ENCODE data around the gene DOCK1.

DOCK1 gene

DNA sequence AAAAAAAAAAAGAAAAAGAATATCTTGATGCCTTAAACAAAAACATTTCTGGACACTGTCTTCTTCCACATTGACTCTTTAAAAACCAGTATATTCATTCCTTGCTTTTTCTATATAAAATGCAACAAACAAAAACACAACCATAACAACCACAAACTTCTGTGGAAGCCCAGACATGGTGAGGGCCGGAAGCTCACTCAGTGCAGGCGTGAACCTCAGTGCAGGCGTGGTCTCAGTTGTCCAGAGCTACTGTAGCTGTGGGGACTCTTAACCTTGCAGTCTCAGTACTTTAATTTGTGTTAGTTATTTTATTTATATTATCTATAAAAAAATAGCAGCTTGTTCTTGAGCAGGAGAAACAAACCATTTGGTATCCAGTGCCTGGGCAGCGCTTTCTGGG is 131.8 kb downstream of the DOCK1 start:
- no peak for DNase-seq (ENCODE audit: low spot score)

DNA sequence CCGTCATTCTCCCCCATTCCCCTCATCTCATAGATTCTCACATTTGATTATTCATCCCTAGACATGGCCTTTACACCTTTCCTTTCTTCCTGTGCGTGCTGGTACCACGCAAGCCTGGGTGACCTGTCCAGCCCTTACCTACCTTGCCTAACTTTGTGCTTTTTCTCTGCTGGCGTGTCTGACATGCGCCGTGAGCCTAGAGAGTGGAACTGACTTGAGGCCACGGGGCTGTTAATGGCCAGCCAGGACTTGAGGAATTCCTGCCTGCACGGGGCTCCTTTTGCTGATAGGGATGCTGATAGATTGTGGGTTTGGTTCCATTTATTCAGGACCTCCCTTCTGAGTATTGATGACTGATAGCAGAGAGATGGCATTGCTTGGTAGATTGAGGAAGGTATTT is 134.2 kb downstream of the DOCK1 start:
- no peak for DNase-seq (ENCODE audit: low spot score)

DNA sequence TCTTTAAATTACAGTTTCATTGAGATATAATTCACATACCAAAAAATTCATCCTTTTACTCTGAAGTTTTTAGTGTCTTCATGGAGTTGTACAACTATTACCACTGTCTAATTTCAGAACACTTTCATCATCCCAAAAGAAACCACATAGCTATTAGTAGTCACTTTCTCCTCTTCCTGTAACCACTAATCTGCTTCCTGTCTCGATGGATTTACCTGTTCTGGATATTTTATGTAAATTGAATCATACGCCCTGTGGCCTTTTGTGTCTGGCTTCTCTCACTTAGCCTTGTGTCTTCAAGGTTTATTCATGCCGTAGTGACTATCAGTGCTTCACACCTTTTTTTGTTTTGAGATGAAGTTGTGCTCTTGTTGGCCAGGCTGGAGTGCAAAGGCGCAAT is 135.5 kb downstream of the DOCK1 start:
- no peak for DNase-seq (ENCODE audit: low spot score)

DNA sequence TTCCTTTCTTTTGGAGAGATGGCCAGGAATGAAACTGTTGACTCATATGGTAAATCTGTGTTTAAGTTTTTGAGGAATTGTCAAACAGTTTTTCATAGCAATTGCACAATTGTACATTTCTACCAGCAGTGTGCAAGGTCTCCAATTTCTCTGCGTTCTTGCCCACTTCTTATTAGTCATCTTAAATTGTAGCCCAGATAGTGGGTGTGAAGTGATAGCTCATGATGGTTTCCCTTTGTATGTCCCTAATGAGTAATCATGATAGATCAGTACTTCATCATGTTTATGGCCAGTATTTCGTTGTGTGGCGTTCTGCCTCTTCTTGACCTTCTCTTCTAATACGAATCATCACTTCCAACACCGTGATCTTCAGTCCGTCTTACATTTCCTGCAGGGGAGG is 136.3 kb downstream of the DOCK1 start:
- DNase-seq (ENCODE audit: low spot score), result peak; percentile 86

DNA sequence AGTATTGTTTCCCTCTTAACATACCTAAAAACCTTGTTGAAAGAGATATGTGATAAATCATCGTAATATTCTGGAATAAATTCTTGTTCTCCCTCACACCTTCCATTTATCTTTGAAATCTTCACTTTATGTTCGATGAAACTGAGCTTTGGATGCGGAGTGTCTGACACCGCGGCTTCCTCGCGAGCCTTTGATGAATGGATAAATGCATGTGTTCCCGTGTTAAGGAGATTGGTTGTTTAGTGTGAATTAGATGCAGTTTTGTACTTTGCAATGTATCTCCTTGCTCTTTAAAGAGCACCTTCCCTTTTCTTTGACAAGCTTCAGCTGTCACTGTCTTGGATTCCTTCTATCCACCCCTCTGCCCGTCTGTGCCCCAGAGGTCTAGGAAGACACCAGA is 138.1 kb downstream of the DOCK1 start:
- DNase-seq (ENCODE audit: low spot score), result no peak

DNA sequence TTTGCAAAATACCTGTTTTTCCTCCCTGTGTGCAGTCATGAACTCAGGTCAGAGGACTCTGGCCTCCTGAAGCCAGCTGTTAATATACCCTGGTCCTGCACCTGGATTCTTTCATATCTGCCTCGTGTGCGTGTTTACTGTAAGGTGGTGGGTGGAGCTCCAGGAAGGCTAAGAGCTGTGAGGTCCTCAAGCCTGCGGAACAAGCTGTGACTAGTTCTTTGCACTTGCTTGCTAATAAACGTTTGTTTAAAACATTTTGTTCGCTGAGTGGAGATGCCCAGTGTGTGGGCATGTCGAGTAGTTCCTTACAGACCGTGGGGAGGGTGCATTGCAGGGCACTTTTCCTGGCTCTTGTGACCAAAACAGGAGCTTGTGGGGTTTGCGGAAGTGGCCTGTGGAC is 139.0 kb downstream of the DOCK1 start:
- DNase-seq (ENCODE audit: low spot score), result no peak

DNA sequence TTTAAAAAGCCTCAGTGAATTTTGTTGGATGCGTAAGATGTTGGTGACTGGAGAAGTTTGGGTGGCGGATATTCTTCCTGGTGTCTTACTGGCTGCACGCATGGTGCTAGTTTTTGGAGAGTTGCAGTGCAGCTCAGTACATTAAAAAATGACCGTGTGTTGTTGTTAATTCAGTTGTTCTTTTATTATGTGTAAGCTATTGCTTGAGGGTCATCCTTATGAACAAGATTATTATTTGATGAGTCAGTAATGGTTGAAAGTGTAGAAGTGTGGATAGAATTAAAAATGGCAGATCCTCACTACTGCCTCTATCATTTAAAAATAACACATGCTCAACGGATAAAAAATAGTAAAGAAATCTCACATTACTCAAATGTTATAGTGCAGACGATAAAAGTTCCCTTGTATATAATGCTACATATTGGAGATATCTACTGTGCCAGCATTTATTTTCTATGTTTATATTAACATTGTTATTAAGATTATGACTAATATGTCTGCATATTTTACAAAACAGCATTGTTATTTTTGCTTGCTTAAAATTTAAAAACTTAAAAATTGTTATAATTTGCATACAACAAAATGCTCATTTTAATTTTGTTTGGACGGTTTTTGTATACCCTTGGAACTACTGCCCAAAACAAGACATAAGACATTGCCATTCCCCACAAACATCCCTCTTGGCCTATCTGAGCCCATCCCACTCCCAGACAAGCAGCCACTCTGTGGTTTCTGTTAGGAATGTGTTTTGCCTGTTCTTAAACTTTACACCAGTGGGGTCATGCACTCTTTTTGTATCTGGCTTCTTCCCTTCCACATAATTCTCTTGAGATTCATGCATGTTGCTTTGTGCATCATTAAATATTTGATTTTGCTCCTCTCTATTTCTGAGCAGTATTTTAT is 142.0 kb downstream of the DOCK1 start:
- DNase-seq (ENCODE audit: low spot score), result peak; percentile 31

DNA sequence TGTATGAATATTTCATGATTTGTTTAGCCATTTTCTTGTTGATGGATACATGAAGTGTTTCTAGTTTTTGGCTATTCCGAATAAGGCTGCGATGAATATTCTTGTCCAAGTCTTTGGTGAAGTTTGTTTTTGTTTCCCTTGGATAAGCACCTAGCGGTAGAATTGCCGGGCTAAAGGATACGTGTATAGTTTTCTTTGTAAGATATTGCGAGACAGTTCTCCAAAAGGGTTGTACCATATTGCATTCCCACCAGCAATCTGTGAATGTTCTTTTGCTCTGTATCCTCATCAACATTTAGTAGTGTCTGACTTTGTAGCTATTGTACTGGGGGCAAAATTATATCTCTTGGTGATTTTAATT is 142.6 kb downstream of the DOCK1 start:
- DNase-seq (ENCODE audit: low spot score), result no peak

DNA sequence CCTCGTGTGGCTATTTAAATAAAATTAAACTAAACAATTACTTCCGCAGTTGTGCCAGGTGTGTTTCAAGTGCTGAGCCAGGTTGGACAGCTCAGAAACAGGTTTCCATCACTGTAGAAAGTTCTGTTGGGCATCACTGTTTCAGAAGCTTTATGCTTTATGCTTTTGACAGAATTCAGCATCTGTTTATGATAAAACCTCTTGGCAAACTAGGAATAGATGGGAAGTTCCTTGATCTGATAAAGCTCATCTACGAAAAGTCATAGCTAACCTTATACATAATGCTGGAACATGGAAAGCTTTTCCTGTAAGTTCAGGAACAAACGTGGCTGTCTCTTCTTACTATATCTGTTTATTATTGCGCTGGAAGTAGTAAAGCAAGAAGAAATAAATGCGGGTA is 143.4 kb downstream of the DOCK1 start:
- no peak for DNase-seq (ENCODE audit: low spot score)

DNA sequence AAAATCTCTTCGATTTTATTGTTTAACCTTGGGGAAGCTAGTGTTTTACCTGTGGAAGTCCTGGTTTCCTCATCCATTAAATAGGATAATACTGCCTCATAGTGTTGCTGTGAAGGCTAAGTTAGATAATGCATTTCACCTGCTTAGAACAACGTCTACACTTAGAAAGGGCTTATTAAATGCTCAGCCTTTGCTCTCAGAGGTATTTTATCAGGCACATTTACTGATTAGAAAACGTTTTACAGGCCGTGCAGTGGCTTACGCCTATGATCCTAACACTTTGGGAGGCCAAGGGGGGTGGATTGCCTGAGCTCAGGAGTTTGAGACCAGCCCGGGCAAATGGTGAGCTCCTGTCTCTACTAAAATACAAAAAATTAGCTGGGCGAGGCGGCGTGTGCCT is 146.8 kb downstream of the DOCK1 start:
- no peak for DNase-seq (ENCODE audit: low spot score)

DNA sequence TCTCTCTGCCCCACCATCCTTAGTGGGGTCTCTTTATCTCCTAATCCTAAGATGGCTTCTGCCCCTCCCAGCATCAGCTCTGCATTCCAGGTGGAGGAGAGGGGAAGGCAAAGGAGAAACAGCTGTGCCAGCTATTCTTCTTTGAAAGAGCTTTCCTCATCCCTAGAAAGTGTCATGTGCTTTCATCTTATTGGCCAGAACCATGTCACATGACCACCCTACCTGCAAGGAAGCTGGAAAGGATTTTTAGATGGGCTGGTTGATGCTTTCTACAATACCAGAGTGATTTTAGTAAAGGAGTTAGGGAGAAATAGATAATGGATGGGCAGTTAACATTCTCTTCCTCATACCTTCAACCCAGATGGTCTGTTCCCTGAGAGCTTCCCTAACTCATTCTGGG is 150.0 kb downstream of the DOCK1 start:
- no peak for DNase-seq (ENCODE audit: low spot score)

DNA sequence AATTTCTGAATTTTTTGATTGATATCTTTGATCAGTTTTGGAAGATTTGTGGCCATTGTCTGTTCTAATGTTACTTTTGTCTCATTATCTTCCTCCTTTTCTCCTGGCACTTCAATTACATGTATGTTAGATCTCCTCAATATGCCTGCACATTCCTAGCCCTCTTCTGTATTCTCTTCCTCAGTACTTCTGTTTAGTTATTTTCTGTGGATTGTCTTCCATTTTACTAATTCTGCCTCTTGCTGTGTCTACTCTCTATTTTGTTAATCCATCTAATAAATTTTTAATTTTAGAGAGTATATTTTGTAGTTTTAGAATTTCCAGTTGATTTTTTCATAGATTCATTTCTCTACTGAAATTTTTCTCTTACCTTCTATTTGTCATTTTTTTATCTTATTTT is 154.1 kb downstream of the DOCK1 start:
- DNase-seq (ENCODE audit: low spot score), result no peak

DNA sequence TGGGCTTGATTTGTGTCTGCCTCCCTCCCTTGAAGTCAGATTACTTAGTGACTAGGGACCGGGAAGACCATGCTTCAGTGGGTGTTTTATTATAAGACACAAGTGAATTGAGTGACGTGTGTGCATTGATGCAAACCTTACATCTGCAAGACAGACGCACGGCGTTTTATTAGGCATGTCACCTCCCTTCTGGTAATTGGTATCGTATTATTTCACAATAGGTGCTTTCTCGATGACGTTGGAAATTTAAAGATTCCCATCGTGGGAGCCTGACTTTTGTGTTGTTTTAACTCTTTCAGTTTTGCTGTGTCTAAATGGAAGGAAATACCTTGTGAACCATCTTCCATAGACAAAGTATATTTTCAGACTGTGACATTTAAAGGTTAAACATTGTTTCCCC is 158.5 kb downstream of the DOCK1 start:
- no peak for DNase-seq (ENCODE audit: low spot score)

DNA sequence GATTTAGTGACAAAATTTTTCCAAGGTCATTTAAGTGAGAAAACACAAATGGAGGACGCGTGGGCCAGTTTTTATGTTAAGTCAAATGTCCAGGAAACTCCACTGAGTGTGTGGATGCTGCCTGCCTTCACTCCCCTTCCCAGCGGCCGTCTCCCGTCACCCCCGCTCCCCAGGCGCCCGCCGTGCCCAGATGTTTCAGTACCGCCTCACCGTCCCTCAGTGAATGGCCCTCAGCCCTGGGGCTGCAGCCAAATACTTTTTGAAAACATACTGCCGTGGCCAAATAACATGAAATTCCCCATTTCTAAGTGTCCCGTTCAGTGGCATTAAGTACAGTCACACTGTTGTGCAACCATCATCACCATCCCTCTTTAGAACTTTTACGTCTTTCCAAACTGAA is 159.2 kb downstream of the DOCK1 start:
- DNase-seq (ENCODE audit: low spot score), result no peak

DNA sequence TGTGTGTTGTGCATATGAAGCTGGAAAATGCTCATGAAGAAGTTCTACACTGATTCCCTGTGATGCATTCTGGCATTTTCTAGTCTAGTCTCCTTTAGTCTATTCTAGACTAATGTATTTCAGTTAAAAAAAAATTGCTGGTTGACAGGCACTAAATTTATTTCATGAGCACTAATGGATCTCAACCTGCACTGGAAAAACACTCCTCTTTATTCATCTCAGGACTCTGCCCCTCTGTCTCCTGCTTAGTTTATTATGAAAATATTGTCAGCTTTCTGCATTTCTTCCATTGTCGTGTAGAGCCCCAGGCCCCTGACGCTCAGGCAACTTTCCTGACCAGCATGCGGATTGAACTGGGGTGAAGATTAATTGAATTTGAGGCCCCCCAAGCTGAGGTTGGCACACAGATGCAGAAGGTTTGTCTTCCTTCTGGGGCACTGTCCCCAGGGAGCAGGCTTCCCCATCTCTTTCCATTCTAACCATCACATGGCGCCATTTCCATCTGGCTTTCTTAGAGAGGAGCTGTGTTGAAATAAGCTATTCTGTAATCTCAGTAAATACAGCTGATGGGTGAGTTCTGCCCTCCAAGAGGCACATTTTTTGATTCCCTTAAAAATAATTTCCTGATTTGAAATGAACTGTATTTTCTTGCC is 162.4 kb downstream of the DOCK1 start:
- DNase-seq (ENCODE audit: low spot score), result no peak

DNA sequence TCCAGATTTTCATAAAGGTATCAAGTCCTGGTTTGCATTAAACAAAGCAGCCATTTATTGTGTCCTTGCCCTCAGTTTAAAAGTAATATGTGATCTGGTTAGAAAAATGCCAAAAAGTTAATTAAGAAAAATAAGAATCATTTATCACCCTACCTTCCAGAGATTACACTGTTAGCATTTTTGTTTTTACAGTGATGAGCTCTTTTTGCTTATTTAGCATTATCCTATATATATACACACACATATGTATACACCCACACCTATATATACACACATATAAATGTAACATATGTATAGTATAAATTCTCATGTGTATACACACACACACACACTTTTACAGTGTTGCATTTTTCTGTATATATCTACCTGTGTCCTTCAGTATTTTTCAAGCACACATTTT is 163.3 kb downstream of the DOCK1 start:
- no peak for DNase-seq (ENCODE audit: low spot score)

DNA sequence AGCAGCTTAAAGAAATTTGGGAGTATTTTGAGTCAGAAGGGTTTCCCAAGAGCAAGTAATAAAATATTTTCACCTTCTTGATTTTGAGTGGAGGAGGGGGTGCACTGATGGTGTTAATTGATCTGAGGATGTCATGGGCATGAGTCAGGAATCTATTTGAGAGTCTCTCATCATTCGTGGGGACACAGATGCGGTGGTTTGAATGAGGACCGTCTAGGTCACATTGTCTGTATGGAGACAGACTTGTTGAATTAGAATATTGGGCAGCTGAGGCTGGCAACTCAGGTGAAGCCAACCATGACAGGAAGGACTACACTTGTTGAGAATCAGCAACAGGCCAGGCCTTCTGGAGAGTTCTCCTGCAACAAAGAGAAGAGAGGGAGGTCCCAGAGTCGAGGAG is 164.2 kb downstream of the DOCK1 start:
- DNase-seq (ENCODE audit: low spot score), result no peak

DNA sequence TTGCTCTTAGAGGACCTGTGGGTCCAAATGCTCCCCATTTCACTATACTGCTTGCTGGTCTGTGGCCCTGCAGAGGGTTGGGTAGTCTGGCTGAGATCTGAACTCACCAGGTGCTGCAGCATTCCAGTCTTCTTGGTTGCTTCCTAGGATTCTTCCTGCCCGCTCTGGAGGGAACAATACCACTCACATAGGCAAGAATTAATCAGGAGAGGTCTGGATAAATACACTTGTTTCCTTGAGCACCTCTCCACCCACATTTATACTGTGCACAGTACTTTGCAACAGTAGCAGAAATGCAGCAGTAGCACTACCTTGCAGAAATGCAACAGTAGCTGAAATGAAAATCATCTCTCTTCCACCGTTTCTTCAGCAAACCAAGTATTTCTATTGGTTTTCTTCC is 165.9 kb downstream of the DOCK1 start:
- DNase-seq (ENCODE audit: low spot score), result no peak

DNA sequence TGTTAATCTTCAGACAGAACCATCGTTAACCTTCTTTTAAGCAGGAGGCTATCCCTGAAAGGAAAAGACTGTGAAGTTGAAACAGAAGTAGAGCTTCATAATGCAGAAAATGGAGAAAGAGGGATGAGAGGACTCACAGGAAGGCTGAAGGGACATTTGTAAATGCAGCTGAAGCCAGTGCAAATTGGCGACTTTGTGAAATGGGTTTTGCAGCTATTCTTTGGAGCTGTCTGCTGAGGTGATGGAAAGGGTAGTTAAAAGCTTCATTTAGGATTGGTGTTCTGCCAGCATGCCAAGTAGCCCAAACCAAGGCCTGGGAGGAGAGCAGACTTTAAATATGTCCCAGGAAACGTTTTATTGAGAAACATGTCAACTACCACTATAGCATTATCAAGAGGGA is 168.4 kb downstream of the DOCK1 start:
- DNase-seq (ENCODE audit: low spot score), result no peak

DNA sequence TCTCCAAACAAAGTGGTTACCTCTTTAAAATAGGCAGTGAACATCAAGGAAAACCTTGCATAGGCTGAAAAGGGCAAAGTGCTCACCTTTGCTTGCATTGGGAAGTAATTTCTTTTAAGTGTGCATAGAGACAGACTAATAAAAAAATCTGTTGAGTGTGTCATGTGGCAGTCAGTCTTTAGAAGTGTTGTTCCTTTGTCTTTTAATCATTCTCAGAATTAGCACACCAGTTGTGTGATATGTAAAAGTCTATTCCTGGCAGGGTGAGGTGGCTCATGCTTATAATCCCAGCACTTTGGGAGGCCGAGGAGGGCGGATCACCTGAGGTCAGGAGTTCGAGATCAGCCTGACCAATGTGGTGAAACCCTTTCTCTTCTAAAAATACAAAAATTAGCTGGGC is 174.2 kb downstream of the DOCK1 start:
- DNase-seq (ENCODE audit: low spot score), result no peak

DNA sequence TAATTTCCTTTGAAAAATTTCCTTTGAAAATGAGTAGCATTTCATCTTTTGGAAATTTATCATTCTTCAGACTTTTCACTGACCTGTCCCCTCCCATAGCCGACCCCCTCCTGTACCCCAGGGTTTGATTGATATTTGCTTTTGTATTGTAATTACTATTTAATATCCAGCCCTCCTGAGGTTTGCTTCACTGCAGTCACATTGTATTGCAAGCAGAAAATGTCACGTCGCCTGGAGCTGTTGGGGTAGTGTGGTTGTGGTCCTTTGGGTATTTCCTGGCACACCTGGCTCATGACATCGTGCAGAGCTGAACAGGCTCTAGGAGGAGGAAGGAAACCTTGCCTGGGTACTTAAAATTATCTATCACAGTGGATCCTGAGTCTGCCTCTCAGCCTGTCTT is 175.1 kb downstream of the DOCK1 start:
- no peak for DNase-seq (ENCODE audit: low spot score)

DNA sequence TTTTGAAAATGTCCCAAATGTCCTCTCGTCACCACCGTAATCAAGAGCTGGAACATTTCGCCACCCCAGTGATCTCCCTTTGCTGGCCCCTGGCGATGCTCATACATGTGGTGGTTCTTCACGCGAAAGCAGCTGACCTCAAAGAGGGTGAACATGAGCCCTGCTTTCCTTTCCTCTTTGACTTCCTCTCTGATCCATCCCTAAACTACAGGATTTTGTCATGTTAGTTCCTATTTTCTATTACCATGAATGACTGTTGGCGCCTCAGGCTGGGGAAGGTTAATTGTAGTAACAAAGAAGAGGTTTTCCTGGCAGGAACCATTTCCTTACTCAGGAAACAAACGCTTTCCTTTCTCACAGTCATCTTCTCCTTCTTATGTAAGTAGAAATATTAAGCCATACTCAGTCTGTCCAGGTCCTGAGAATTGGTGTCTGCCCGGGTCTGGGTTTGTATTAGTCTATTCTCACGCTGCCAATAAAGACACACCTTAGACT is 176.7 kb downstream of the DOCK1 start:
- no peak for DNase-seq (ENCODE audit: low spot score)

DNA sequence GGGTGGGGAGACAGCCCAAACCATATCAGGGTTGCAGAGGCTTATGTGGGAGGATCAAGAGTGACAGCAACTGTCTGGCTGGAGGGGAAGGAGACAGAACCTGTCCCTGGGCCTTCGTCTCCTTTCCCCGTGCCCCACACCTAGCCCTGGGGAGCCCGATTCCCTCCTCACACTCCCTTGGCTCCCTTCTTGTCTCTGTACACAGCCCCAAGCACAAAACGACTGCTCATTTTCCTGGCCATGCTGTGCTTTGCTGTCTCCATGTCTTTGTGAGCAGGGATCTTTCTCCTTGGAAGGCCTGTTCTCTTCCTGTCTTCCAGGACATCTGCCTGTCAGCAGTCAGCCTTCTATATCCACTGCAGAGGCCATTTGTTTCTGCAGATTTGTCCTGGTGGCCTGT is 177.4 kb downstream of the DOCK1 start:
- no peak for DNase-seq (ENCODE audit: low spot score)

DNA sequence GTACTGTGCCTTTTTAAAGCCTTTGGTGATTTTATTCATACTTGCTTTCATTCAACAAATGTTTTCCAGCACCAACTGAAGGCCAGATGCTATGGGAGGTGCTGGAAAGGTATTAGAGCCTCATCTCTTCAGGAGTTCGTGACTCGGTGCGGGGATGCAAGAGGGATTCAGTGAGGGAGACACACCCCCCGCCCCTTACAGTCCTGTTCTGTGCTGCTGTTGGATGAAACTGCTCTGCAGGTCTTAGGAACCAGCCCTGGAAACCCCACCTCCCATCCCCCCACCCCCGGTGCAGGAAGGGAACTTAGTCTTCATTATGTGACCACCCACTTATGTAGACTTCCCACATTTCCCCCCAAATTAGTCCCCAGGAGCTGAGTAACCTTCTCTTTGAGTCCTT is 180.7 kb downstream of the DOCK1 start:
- DNase-seq (ENCODE audit: low spot score), result no peak
